ENCODE measurements around the gene METTL26.

DNA sequence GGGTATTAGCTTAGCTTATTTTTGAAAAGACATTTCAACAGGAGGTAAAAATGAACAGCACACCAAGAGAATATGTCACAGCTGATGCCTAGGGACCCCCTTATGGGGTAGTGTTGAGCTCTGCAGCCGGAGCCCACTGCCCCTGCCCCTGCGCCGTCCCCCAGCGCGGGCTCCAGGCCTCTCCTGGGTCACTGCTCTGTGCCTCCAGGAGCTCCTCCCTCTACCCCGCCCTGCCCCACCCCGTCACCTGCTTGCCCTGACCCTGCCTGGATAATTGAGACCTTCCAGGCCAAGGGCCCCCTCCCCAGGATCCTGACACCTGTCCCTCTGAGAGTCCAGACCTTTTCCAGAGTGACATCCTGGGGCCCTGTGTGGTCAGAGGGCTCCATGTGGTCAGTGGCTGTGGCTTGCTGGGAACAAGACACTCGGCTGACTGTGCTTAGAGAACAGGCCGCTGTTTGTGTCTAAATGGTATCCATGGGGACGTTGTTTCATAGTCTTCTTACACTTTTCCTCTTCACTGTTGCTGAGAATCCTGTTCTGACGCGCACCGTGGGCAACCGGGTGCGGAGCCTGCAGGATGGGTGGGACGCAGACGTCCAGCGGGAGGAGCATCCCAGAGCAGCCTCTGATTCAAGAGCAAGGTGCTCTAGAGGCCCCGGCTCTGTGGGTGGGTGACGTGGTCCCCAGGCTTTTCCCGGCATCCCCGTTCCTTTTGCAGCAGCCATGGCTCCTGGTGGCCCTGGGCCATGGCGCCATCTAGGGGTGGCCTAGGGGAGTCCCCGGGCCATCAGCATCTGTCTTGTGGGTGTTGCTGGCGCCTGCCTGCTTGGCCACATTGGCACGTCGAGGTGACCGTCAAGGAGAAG lies 25.4 kb downstream of the METTL26 start:
- TF ChIP-seq, protein P1, sequence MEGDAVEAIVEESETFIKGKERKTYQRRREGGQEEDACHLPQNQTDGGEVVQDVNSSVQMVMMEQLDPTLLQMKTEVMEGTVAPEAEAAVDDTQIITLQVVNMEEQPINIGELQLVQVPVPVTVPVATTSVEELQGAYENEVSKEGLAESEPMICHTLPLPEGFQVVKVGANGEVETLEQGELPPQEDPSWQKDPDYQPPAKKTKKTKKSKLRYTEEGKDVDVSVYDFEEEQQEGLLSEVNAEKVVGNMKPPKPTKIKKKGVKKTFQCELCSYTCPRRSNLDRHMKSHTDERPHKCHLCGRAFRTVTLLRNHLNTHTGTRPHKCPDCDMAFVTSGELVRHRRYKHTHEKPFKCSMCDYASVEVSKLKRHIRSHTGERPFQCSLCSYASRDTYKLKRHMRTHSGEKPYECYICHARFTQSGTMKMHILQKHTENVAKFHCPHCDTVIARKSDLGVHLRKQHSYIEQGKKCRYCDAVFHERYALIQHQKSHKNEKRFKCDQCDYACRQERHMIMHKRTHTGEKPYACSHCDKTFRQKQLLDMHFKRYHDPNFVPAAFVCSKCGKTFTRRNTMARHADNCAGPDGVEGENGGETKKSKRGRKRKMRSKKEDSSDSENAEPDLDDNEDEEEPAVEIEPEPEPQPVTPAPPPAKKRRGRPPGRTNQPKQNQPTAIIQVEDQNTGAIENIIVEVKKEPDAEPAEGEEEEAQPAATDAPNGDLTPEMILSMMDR (IDR thresholded peaks at IDR 0.05): peak in 5 of 7 experiments; percentile 59 to 80 (median 76)
- TF ChIP-seq EP300 (IDR thresholded peaks at IDR 0.05): no peak
- TF ChIP-seq POLR2A (IDR thresholded peaks at IDR 0.05): no peak
- peak in 1 of 3 donors; percentile 43 for TF ChIP-seq POLR2AphosphoS5 (IDR thresholded peaks at IDR 0.05)

All from stomach (tissue), 4 donors.